ENCODE measurements around the gene ZNF236.

- TF ChIP-seq CTCF (IDR thresholded peaks at IDR 0.05), result peak; percentile 51 to 75 (median 64)
- TF ChIP-seq POLR2A (IDR thresholded peaks at IDR 0.05), result no peak
These were observed 53.3 kb downstream of the ZNF236 start for GRCh38 chr18:76875390-76876325.
